Osteocyte (in vitro differentiated cells): ENCODE measurements around the gene PRR29. TPM values are rescaled to one million over a fixed set of nuclear protein-coding genes. Genes with fewer than 3 reads are reported as not detected.

ENCODE experiments used
- DNase-seq: peaks from one replicate; pipeline ENCODE4 v3.0.0; 2021; ENCODE audit warnings: mixed read lengths; ENCODE audit not compliant: unreplicated experiment; ENCODE audit errors: extremely low spot score
- H3K27ac Mint-ChIP-seq: one replicate; pipeline ENCODE4 v1.8.0; 2021; ENCODE audit warnings: mild to moderate bottlenecking, mixed read lengths; ENCODE audit not compliant: unreplicated experiment
- H3K27me3 Mint-ChIP-seq: one replicate; pipeline ENCODE4 v1.8.0; 2021; ENCODE audit warnings: mixed read lengths; ENCODE audit not compliant: unreplicated experiment
- H3K36me3 Mint-ChIP-seq: one replicate; pipeline ENCODE4 v1.8.0; 2021; ENCODE audit warnings: mixed read lengths; ENCODE audit not compliant: unreplicated experiment
- H3K4me1 Mint-ChIP-seq: one replicate; pipeline ENCODE4 v1.8.0; 2021; ENCODE audit warnings: mixed read lengths; ENCODE audit not compliant: unreplicated experiment
- H3K4me3 Mint-ChIP-seq: one replicate; pipeline ENCODE4 v1.8.0; 2021; ENCODE audit warnings: mild to moderate bottlenecking, moderate library complexity, mixed read lengths; ENCODE audit not compliant: unreplicated experiment
- H3K9me3 Mint-ChIP-seq: one replicate; pipeline ENCODE4 v1.8.0; 2021; ENCODE audit warnings: mixed read lengths; ENCODE audit not compliant: unreplicated experiment
- total RNA-seq: library from RNA; stranded (reverse); gene quantifications from 2 replicates; pipeline ENCODE4 v1.2.1, GENCODE V29; 2021
- TF ChIP-seq, protein P1 (sequence below): fragments of 200-600 bp; sonication (generic); IDR thresholded peaks from 2 replicates; pipeline ENCODE4 v1.5.0; 2021; ENCODE audit warnings: antibody characterized with exemption, mild to moderate bottlenecking, moderate library complexity

PRR29 gene
- total RNA-seq, 1 donor from 2014 or later: not detected

DNA sequence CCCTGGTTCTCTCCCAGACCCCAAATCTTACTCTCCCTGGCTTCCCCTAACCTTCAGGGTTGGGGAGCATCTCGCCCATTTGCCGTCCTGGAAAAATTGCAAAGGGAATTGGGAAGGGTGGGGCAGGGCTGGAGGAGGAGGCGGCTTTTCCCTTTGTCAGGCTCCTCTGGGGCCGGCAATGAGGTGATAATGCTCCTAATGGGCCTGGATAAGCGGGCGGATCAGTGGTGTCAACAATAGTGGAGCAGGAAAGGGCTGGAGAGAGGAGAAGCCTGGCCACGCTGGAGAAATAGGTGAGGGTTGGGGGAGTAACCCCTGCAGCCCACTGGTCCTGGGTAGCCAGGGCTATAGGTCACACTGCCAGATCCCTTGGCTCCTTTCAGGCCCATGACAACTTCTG is 37.7 kb upstream of the PRR29 start:
- Mint-ChIP-seq H3K4me1 (no peaks in the 10 kb centered on the region), H3K27ac (no peak overlapping the region), H3K27me3 (peaks cover 10% of the 10 kb centered on the region), H3K36me3 (no peaks in the 10 kb centered on the region), H3K9me3 (no peaks in the 10 kb centered on the region), H3K4me3 (no peak overlapping the region)
- TF ChIP-seq, protein P1, sequence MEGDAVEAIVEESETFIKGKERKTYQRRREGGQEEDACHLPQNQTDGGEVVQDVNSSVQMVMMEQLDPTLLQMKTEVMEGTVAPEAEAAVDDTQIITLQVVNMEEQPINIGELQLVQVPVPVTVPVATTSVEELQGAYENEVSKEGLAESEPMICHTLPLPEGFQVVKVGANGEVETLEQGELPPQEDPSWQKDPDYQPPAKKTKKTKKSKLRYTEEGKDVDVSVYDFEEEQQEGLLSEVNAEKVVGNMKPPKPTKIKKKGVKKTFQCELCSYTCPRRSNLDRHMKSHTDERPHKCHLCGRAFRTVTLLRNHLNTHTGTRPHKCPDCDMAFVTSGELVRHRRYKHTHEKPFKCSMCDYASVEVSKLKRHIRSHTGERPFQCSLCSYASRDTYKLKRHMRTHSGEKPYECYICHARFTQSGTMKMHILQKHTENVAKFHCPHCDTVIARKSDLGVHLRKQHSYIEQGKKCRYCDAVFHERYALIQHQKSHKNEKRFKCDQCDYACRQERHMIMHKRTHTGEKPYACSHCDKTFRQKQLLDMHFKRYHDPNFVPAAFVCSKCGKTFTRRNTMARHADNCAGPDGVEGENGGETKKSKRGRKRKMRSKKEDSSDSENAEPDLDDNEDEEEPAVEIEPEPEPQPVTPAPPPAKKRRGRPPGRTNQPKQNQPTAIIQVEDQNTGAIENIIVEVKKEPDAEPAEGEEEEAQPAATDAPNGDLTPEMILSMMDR: no peak
- no peak for DNase-seq

DNA sequence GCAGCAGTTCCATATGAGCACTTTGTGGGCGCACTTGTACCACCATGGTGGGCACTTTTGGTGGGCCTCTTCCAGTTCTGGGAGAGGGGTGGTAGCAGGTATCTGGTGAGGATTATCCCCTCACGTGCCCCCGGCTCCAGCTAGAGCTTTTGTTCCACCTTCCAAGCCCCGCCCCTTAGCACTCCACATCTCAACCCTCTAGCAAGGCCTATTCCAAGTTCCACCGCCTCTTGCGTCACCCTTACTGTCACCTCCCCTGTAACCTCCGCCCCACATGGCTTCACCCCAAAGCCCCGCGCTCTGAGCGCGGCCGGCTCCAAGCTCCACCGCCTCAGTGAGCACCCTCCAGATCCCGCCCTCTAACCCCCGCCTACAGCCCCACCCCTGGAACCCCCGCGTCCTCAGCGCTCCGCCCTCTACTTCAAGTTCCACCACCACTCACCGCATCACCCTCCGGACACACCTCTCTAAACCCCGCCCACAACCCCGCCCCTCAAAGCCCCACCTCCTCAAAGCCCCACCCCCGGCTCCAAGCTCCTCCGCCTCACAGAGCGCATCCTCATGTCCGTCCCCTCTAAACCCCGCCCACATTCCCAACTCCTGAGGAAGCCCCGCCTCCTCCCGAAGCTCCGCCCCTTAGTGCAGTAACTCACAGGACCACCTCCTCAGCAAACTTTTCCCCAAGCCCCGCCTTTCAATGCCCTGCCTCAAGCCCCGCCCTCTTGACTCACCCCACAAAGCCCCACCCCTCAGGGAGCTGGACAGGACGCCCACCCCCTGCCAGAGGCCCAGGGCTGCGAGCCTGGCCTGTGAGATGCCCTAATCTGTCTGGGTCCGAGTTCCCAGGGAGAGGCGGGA is 36.6 kb upstream of the PRR29 start:
- Mint-ChIP-seq H3K4me1 (no peaks in the 10 kb centered on the region), H3K27ac (no peak overlapping the region), H3K4me3 (no peak overlapping the region), H3K9me3 (no peaks in the 10 kb centered on the region), H3K27me3 (peaks cover 8% of the 10 kb centered on the region), H3K36me3 (no peaks in the 10 kb centered on the region)
- TF ChIP-seq, protein P1: no peak
- DNase-seq: no peak

DNA sequence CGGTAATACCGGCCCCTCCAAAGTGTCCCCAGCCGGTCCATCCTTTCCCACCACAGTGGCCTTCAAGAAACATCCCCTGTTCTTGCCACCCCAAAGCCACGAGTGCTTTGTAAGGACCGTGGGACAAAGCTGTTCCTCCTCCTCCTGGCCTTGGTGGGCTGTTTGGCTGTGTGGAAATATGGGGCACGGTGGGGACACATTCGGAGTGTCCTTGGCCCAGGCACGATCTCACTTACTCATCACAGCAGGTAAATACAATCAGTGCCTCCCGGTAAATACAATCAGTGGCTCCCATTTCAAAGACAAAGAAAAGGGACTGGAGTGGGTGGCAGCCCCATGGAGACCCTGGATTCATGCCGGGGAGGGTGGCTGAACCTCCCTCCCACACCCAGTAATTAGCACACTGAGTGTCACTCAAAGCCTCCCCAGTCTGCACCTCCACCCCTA is 35.8 kb upstream of the PRR29 start:
- H3K27ac Mint-ChIP-seq: no peak overlapping the region
- no peaks in the 10 kb centered on the region for H3K9me3 Mint-ChIP-seq
- H3K27me3 Mint-ChIP-seq: peaks cover 12% of the 10 kb centered on the region
- no peaks in the 10 kb centered on the region for H3K4me1 Mint-ChIP-seq
- DNase-seq: no peak
- TF ChIP-seq, protein P1: no peak
- H3K4me3 Mint-ChIP-seq: no peak overlapping the region
- H3K36me3 Mint-ChIP-seq: no peaks in the 10 kb centered on the region

DNA sequence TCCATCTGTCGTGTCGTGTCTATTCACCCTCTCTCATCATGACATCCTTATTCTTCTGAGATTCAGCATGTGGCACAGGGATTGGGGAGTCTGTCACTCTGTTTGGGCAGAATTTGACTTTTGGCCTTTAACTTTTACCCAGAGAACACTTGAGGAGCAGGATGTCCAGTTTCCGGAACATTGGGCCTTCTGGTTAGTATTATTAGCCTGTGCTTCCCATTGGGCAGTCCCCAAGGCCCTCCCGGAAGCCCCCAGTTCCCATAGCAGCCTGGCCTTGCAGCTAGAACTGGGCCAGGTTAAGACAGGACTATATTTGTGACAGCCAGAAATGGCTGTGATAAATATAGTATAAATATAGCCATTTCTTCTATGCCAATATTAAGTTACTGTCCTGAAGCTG is 35.0 kb upstream of the PRR29 start:
- H3K27me3 Mint-ChIP-seq: peaks cover 14% of the 10 kb centered on the region
- no peaks in the 10 kb centered on the region for H3K36me3 Mint-ChIP-seq
- no peak for DNase-seq
- no peaks in the 10 kb centered on the region for H3K9me3 Mint-ChIP-seq
- TF ChIP-seq, protein P1: no peak
- H3K27ac Mint-ChIP-seq: no peak overlapping the region
- no peaks in the 10 kb centered on the region for H3K4me1 Mint-ChIP-seq
- no peak overlapping the region for H3K4me3 Mint-ChIP-seq

DNA sequence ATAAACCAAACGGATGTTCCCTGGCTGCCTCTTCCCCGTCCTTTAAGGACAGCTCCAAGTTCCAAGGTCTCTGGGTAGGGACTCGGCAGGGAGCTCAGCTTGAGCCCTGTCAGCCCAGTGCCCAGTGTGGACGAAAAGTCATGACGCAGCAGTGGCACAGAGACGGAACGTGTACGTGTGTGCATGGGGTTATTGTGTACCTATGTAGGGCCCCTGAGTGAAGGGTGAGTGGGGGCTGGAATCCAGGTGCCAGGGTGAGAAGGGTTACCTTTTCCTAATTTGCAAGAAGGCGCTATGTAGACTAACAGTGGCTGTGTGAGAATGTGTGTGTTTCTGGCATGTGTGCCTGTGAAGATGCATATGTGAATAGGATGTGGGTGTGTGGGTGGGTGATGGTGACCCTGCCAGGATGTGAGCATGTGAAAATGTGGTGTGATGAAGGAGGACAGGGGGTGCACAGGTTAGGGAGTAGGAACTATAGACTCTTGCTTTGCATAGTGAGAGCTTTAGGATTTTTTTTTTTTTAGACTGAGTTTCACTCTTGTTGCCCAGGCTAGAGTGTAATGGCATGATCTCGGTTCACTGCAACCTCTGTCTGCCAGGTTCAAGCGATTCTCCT is 31.4 kb upstream of the PRR29 start:
- DNase-seq: no peak
- Mint-ChIP-seq H3K27ac (no peak overlapping the region), H3K4me1 (no peaks in the 10 kb centered on the region), H3K9me3 (no peaks in the 10 kb centered on the region), H3K27me3 (peaks cover 22% of the 10 kb centered on the region), H3K4me3 (no peak overlapping the region), H3K36me3 (no peaks in the 10 kb centered on the region)
- TF ChIP-seq, protein P1: no peak
